ENCODE data around the gene MYL1.

MYL1 gene

GRCh38 chr2:210315015-210315788 lies at the start of gene MYL1:
MYL1 (minus strand) TSS chr2:210315174; CDS start chr2:210315042, 132 bp downstream.
- DNase-seq (ENCODE audit: low read depth in 2 of 2), result no peak

- DNase-seq (ENCODE audit: low read depth in 2 of 2), result no peak
These were observed 48.9 kb upstream of the MYL1 start for GRCh38 chr2:210363876-210364275.

GRCh38 chr2:210363261-210363660 lies 48.3 kb upstream of the MYL1 start:
- DNase-seq (ENCODE audit: low read depth in 2 of 2), result no peak

GRCh38 chr2:210360412-210360811 lies 45.4 kb upstream of the MYL1 start:
- DNase-seq (ENCODE audit: low read depth in 2 of 2), result no peak

GRCh38 chr2:210356944-210357343 lies 42.0 kb upstream of the MYL1 start:
- DNase-seq (ENCODE audit: low read depth in 2 of 2), result no peak

- no peak for DNase-seq (ENCODE audit: low read depth in 2 of 2)
These were observed 22.2 kb upstream of the MYL1 start for GRCh38 chr2:210337159-210337558.

- no peak for DNase-seq (ENCODE audit: low read depth in 2 of 2)
These were observed 9.9 kb upstream of the MYL1 start for GRCh38 chr2:210324906-210325305.

GRCh38 chr2:210324458-210324857 lies 9.5 kb upstream of the MYL1 start:
- DNase-seq (ENCODE audit: low read depth in 2 of 2), result no peak

- no peak for DNase-seq (ENCODE audit: low read depth in 2 of 2)
These were observed 8.0 kb upstream of the MYL1 start for GRCh38 chr2:210323003-210323402.

- no peak for DNase-seq (ENCODE audit: low read depth in 2 of 2)
These were observed 3.9 kb upstream of the MYL1 start for GRCh38 chr2:210318891-210319290.

- no peak for DNase-seq (ENCODE audit: low read depth in 2 of 2)
These were observed 3.5 kb upstream of the MYL1 start for GRCh38 chr2:210318486-210318885.

GRCh38 chr2:210310550-210310949 lies 4.4 kb downstream of the MYL1 start:
- DNase-seq (ENCODE audit: low read depth in 2 of 2), result no peak

GRCh38 chr2:210309548-210310233 lies 5.3 kb downstream of the MYL1 start:
- DNase-seq (ENCODE audit: low read depth in 2 of 2), result no peak

GRCh38 chr2:210303498-210303897 lies 11.5 kb downstream of the MYL1 start:
- no peak for DNase-seq (ENCODE audit: low read depth in 2 of 2)

GRCh38 chr2:210302326-210302725 lies 12.6 kb downstream of the MYL1 start:
- no peak for DNase-seq (ENCODE audit: low read depth in 2 of 2)

GRCh38 chr2:210299866-210300373 lies 15.1 kb downstream of the MYL1 start:
- DNase-seq (ENCODE audit: low read depth in 2 of 2), result no peak

GRCh38 chr2:210288408-210288807 lies 26.6 kb downstream of the MYL1 start:
- DNase-seq (ENCODE audit: low read depth in 2 of 2), result no peak

GRCh38 chr2:210287301-210287700 lies 27.7 kb downstream of the MYL1 start:
- DNase-seq (ENCODE audit: low read depth in 2 of 2), result no peak

- DNase-seq (ENCODE audit: low read depth in 2 of 2), result no peak
These were observed 28.8 kb downstream of the MYL1 start for GRCh38 chr2:210286123-210286680.

- DNase-seq (ENCODE audit: low read depth in 2 of 2), result no peak
These were observed 37.8 kb downstream of the MYL1 start for GRCh38 chr2:210277133-210277532.

GRCh38 chr2:210271300-210271699 lies 43.7 kb downstream of the MYL1 start:
- no peak for DNase-seq (ENCODE audit: low read depth in 2 of 2)

- DNase-seq (ENCODE audit: low read depth in 2 of 2), result no peak
These were observed 45.8 kb downstream of the MYL1 start for GRCh38 chr2:210269148-210269547.

- DNase-seq (ENCODE audit: low read depth in 2 of 2), result no peak
These were observed 46.7 kb downstream of the MYL1 start for GRCh38 chr2:210268281-210268680.
